Measurements from ENCODE around the gene FMN1.

DNA sequence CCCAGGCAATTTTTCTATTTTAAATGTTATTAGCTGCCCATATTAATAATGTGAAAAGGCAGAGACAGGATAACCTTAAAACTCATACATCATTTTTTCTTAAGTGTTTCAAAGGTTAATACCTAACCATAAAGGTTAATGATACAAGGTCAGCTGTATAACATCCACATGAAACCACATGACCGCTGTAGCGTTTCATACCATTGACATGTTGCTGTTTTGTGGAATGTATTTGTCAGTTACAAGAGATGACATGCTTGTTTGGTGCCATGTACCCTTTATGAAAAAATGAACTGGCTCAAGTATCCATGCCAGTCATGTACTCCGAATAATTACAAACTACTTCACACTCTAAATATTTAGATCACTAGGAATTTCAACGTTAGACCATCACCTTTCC lies 207.4 kb downstream of the FMN1 start:
- TF ChIP-seq TEAD4 (IDR thresholded peaks at IDR 0.05), result no peak
- TF ChIP-seq, protein P1, sequence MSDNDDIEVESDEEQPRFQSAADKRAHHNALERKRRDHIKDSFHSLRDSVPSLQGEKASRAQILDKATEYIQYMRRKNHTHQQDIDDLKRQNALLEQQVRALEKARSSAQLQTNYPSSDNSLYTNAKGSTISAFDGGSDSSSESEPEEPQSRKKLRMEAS (IDR thresholded peaks at IDR 0.05), result no peak

Measured in Ishikawa (cell line).